ENCODE measurements around the gene PPM1F.

PPM1F gene

GRCh38 chr22:21939935-21940334 is 12.7 kb downstream of the PPM1F start:
- peak; percentile 20 to 38 (median 36) for DNase-seq

- DNase-seq, result peak; percentile 69 to 86 (median 84)
These were observed 13.2 kb downstream of the PPM1F start for GRCh38 chr22:21939461-21939913.

GRCh38 chr22:21938906-21939305 is 13.7 kb downstream of the PPM1F start:
- DNase-seq, result no peak

- DNase-seq, result peak; percentile 65 to 98 (median 98)
These were observed 14.4 kb downstream of the PPM1F start for GRCh38 chr22:21938071-21938822.

GRCh38 chr22:21937821-21938070 is 14.9 kb downstream of the PPM1F start:
- peak in 1 of 4 experiments; percentile 99 for DNase-seq

GRCh38 chr22:21937041-21937820 is 15.4 kb downstream of the PPM1F start:
- peak; percentile 78 to 91 (median 90) for DNase-seq

- DNase-seq, result peak; percentile 91 to 97 (median 94)
These were observed 16.4 kb downstream of the PPM1F start for GRCh38 chr22:21936151-21936775.

- DNase-seq, result no peak
These were observed 18.7 kb downstream of the PPM1F start for GRCh38 chr22:21933910-21934309.

GRCh38 chr22:21933413-21933812 is 19.2 kb downstream of the PPM1F start:
- DNase-seq, result no peak

- no peak for DNase-seq
These were observed 20.3 kb downstream of the PPM1F start for GRCh38 chr22:21932347-21932746.

- no peak for DNase-seq
These were observed 21.6 kb downstream of the PPM1F start for GRCh38 chr22:21931056-21931455.

- DNase-seq, result no peak
These were observed 23.4 kb downstream of the PPM1F start for GRCh38 chr22:21929253-21929652.

- DNase-seq, result no peak
These were observed 24.6 kb downstream of the PPM1F start for GRCh38 chr22:21928048-21928447.

GRCh38 chr22:21927174-21927823 is 25.3 kb downstream of the PPM1F start:
- no peak for DNase-seq

- DNase-seq, result no peak
These were observed 25.9 kb downstream of the PPM1F start for GRCh38 chr22:21926728-21927127.

- no peak for DNase-seq
These were observed 29.5 kb downstream of the PPM1F start for GRCh38 chr22:21923163-21923561.

- DNase-seq, result no peak
These were observed 30.1 kb downstream of the PPM1F start for GRCh38 chr22:21922370-21923162.

- no peak for DNase-seq
These were observed 30.9 kb downstream of the PPM1F start for GRCh38 chr22:21921729-21922128.

GRCh38 chr22:21921184-21921721 is 31.4 kb downstream of the PPM1F start:
- no peak for DNase-seq

- no peak for DNase-seq
These were observed 32.1 kb downstream of the PPM1F start for GRCh38 chr22:21920341-21921183.
